Calu3 (cell line): ENCODE results near the gene CSNK1A1L. TPM values are rescaled to one million over a fixed set of nuclear protein-coding genes. Genes with fewer than 3 reads are reported as not detected.

Experiments used
- BruUV-seq: library from RNA; stranded (reverse); fragments of 400-500 nt; replicated peaks from 2 replicates; lab custom pipeline; 2021; lab: Mats Ljungman, UMichigan
- CTCF ChIA-PET: fragments of 300-600 bp; sonication (Branson Sonifier 250); formaldehyde crosslinking; loops from one replicate; lab custom pipeline; 2022; ENCODE audit warnings: antibody characterized with exemption; lab: Charles Lee
- DNase-seq: peaks from one replicate; pipeline ENCODE4 v3.0.0; 2022
- H3K27ac Mint-ChIP-seq: one replicate; pipeline ENCODE4 v1.8.0; 2022; ENCODE audit warnings: mixed read lengths; ENCODE audit not compliant: unreplicated experiment
- H3K27me3 Mint-ChIP-seq: one replicate; pipeline ENCODE4 v1.8.0; 2022; ENCODE audit warnings: mixed read lengths; ENCODE audit not compliant: unreplicated experiment
- H3K36me3 Mint-ChIP-seq: one replicate; pipeline ENCODE4 v1.8.0; 2022; ENCODE audit warnings: mild to moderate bottlenecking, moderate library complexity, mixed read lengths; ENCODE audit not compliant: insufficient read depth, unreplicated experiment
- H3K4me1 Mint-ChIP-seq: one replicate; pipeline ENCODE4 v1.8.0; 2022; ENCODE audit warnings: mild to moderate bottlenecking, low read depth, mixed read lengths; ENCODE audit not compliant: unreplicated experiment
- H3K4me3 Mint-ChIP-seq: one replicate; pipeline ENCODE4 v1.8.0; 2022; ENCODE audit warnings: mild to moderate bottlenecking, low read depth, moderate library complexity, mixed read lengths; ENCODE audit not compliant: unreplicated experiment
- H3K9me3 Mint-ChIP-seq: one replicate; pipeline ENCODE4 v1.8.0; 2022; ENCODE audit warnings: low read depth, mixed read lengths; ENCODE audit not compliant: unreplicated experiment
- CTCF ChIP-seq: fragments of 200-600 bp; IDR thresholded peaks from one replicate; pipeline ENCODE4 v1.8.0; 2022; ENCODE audit warnings: antibody characterized with exemption; ENCODE audit not compliant: unreplicated experiment
- intact Hi-C: fragments of 100-400 bp; cut with micrococcal nuclease; formaldehyde crosslinking; loops from one replicate; pipeline ENCODE4 v1.10.0; 2022; ENCODE audit not compliant: unreplicated experiment
- total RNA-seq: library from RNA; stranded (reverse); gene quantifications from 2 replicates; pipeline ENCODE4 v1.2.3, GENCODE V29; 2022

CSNK1A1L gene
- total RNA-seq, 1 experiment from 2014 or later, result not detected

- intact Hi-C loops, result no loop called here
- Mint-ChIP-seq H3K4me1 (peaks cover 22% of the 10 kb centered on the region), H3K9me3 (no peaks in the 10 kb centered on the region), H3K27ac (no peak overlapping the region), H3K27me3 (no peaks in the 10 kb centered on the region), H3K4me3 (no peak overlapping the region), H3K36me3 (no peaks in the 10 kb centered on the region)
- CTCF ChIA-PET, result no interaction called here
- TF ChIP-seq CTCF, result no peak
- DNase-seq, result no peak
- BruUV-seq, result no TSS peak
These were observed 17.9 kb upstream of the CSNK1A1L start for GRCh38 chr13:37123337-37123736.

- H3K27ac Mint-ChIP-seq, result no peak overlapping the region
- CTCF ChIA-PET, result no interaction called here
- BruUV-seq, result no TSS peak
- no peaks in the 10 kb centered on the region for H3K27me3 Mint-ChIP-seq
- TF ChIP-seq CTCF, result no peak
- no peak for DNase-seq
- H3K4me3 Mint-ChIP-seq, result no peak overlapping the region
- intact Hi-C loops, result no loop called here
- no peaks in the 10 kb centered on the region for H3K36me3 Mint-ChIP-seq
- peaks cover 2% of the 10 kb centered on the region for H3K9me3 Mint-ChIP-seq
- no peaks in the 10 kb centered on the region for H3K4me1 Mint-ChIP-seq
These were observed 12.6 kb upstream of the CSNK1A1L start for GRCh38 chr13:37118016-37118415.

GRCh38 chr13:37114250-37114649, 8.8 kb upstream of the CSNK1A1L start:
- no peak overlapping the region for H3K4me3 Mint-ChIP-seq
- no peak for TF ChIP-seq CTCF
- BruUV-seq, result no TSS peak
- no peak for DNase-seq
- peaks cover 2% of the 10 kb centered on the region for H3K9me3 Mint-ChIP-seq
- no peaks in the 10 kb centered on the region for H3K36me3 Mint-ChIP-seq
- no peaks in the 10 kb centered on the region for H3K27me3 Mint-ChIP-seq
- intact Hi-C loops, result no loop called here
- CTCF ChIA-PET, result no interaction called here
- H3K4me1 Mint-ChIP-seq, result no peaks in the 10 kb centered on the region
- H3K27ac Mint-ChIP-seq, result no peak overlapping the region

- intact Hi-C loops, result no loop called here
- no peak for TF ChIP-seq CTCF
- CTCF ChIA-PET, result no interaction called here
- peaks cover 2% of the 10 kb centered on the region for H3K9me3 Mint-ChIP-seq
- no peaks in the 10 kb centered on the region for H3K36me3 Mint-ChIP-seq
- H3K4me1 Mint-ChIP-seq, result no peaks in the 10 kb centered on the region
- no peak overlapping the region for H3K27ac Mint-ChIP-seq
- H3K4me3 Mint-ChIP-seq, result no peak overlapping the region
- no peaks in the 10 kb centered on the region for H3K27me3 Mint-ChIP-seq
- BruUV-seq, result no TSS peak
- no peak for DNase-seq
These were observed 8.1 kb upstream of the CSNK1A1L start for GRCh38 chr13:37113534-37113933.
